Bronchial epithelial cell (primary cell): Measurements from ENCODE around the gene NTRK3. TPM values are rescaled to one million over a fixed set of nuclear protein-coding genes. Genes with fewer than 3 reads are reported as not detected.

Experiments
- DNase-seq: peaks from one replicate; pipeline ENCODE4 v3.0.0-alpha.2; 2010; ENCODE audit warnings: low read depth
- FAIRE-seq: peaks from 2 replicates; lab custom pipeline; 2011; peaks lifted over from hg19 to GRCh38; lab: Jason Lieb, UNC
- H3K27me3 ChIP-seq: 2 replicates; pipeline ENCODE4 v1.5.1; 2011; ENCODE audit warnings: low read length; ENCODE audit not compliant: control insufficient read depth, insufficient read depth
- H3K36me3 ChIP-seq: 2 replicates; pipeline ENCODE4 v1.5.1; 2011; ENCODE audit warnings: low read length; ENCODE audit not compliant: control insufficient read depth, insufficient read depth
- H3K4me3 ChIP-seq: 2 replicates; pipeline ENCODE4 v1.5.1; 2011; ENCODE audit warnings: mild to moderate bottlenecking, low read depth, low read length, control low read depth
- total RNA-seq: library from RNA; depleted of rRNA; stranded (reverse); fragments of >200 nt; gene quantifications from 2 replicates; pipeline ENCODE4 v1.2.1, GENCODE V29; 2014
- TF ChIP-seq, protein P1 (sequence below): IDR thresholded peaks from 2 replicates; pipeline ENCODE4 v1.5.1; 2011; ENCODE audit warnings: mild to moderate bottlenecking, moderate library complexity, low read length, control low read depth, inconsistent platforms; ENCODE audit not compliant: insufficient read depth, severe bottlenecking

NTRK3 gene
- total RNA-seq, 1 donor from 2014 or later, result not detected

DNA sequence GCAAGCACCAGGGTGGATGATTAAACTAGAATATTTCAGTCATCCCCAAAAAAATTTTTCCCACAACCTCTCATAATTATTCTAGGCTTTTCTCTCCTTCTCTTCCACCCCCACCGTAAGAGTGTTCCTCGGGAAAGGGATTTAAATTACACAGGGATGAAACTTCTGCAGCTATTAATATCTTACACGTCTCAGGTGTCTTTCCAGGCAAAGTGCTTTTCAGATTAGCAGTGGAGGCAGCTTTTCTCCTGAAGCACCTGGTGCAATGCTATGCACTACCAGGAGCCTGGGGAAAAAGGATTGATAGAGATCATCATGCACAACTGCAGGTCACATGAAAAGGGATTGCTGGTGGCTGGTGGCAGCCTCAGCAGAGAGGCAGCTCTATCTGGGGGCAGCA, 250.4 kb downstream of the NTRK3 start:
- H3K27me3 ChIP-seq, result no peaks in the 10 kb centered on the region
- FAIRE-seq (no peak), DNase-seq (no peak)
- TF ChIP-seq, protein P1, sequence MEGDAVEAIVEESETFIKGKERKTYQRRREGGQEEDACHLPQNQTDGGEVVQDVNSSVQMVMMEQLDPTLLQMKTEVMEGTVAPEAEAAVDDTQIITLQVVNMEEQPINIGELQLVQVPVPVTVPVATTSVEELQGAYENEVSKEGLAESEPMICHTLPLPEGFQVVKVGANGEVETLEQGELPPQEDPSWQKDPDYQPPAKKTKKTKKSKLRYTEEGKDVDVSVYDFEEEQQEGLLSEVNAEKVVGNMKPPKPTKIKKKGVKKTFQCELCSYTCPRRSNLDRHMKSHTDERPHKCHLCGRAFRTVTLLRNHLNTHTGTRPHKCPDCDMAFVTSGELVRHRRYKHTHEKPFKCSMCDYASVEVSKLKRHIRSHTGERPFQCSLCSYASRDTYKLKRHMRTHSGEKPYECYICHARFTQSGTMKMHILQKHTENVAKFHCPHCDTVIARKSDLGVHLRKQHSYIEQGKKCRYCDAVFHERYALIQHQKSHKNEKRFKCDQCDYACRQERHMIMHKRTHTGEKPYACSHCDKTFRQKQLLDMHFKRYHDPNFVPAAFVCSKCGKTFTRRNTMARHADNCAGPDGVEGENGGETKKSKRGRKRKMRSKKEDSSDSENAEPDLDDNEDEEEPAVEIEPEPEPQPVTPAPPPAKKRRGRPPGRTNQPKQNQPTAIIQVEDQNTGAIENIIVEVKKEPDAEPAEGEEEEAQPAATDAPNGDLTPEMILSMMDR, result no peak
- no peak overlapping the region for H3K4me3 ChIP-seq
- no peaks in the 10 kb centered on the region for H3K36me3 ChIP-seq

- no peak for FAIRE-seq
- no peaks in the 10 kb centered on the region for H3K27me3 ChIP-seq
- TF ChIP-seq, protein P1, result no peak
Measured at GRCh38 chr15:88004399-88004798, 252.1 kb downstream of the NTRK3 start.

DNA sequence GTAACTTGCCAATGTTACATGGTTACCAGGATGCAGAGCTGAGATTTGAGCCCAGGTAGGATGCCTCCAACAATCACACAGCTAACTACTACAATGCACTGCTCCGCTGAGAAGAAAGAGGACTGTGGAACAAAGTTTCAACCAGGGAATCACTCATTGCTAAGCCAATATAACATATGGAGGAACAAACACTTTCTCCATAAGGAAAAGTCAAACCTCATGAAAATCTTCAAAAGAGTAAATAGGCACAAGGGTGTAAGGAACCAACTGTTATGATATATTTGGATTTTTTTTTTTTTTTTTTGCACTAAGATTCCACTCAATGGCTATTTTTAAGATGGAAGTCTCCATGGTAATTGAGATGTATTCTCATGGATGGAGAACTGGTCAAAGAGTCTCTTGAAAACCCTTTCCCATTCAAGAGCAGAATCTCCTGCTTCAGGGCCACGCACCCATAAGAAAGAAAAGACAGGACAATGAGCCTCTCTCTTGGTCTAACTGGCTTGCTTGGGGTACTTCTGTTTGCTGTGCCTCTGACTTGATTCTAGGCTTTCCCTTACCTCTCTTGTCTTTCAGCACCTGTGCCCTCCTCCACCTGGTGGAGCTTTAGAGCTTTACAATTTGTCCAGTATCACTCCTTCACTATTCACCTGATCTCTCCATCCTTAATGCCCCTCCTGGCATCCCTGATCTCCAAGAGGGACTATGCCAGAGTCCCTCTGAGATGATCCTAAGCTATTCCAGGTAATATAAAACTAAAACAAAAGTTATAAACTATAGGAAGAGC, 252.8 kb downstream of the NTRK3 start:
- no peak overlapping the region for H3K4me3 ChIP-seq
- TF ChIP-seq, protein P1, result no peak
- no peaks in the 10 kb centered on the region for H3K27me3 ChIP-seq
- DNase-seq, result no peak
- no peak for FAIRE-seq
- no peaks in the 10 kb centered on the region for H3K36me3 ChIP-seq

More at GRCh38 chr15:88004399-88004798, 252.1 kb downstream of the NTRK3 start:
- Histone ChIP-seq H3K36me3 (no peaks in the 10 kb centered on the region), H3K4me3 (no peak overlapping the region)
- no peak for DNase-seq

- Histone ChIP-seq H3K36me3 (no peaks in the 10 kb centered on the region), H3K4me3 (no peak overlapping the region), H3K27me3 (no peaks in the 10 kb centered on the region)
- no peak for FAIRE-seq
- TF ChIP-seq, protein P1, result no peak
- DNase-seq, result no peak
Measured at GRCh38 chr15:88002706-88003105, 253.8 kb downstream of the NTRK3 start.

- H3K4me3 ChIP-seq, result no peak overlapping the region
Measured at GRCh38 chr15:87998630-87999029, 257.9 kb downstream of the NTRK3 start.

More at GRCh38 chr15:87998630-87999029, 257.9 kb downstream of the NTRK3 start:
- DNase-seq (no peak), FAIRE-seq (no peak)
- H3K36me3 ChIP-seq, result no peaks in the 10 kb centered on the region
- TF ChIP-seq, protein P1, result no peak
- H3K27me3 ChIP-seq, result no peaks in the 10 kb centered on the region
